Upper lobe of left lung (tissue), 4 donors: ENCODE data around the gene ZFYVE9.

Experiments
- CTCF ChIP-seq, 6 experiments: fragments of 450-650 bp in 4 of 6; fragments of 200-600 bp in 2 of 6; sonication (generic) in 2 of 6; IDR thresholded peaks; one replicate each; pipeline ENCODE4 v1.5.1; 2016 to 2019; ENCODE audit warnings: antibody characterized with exemption in 6 of 6
- EP300 ChIP-seq, 4 donors: sonication (generic); formaldehyde crosslinking; IDR thresholded peaks; one replicate each; pipeline ENCODE4 v1.5.1; 2017; ENCODE audit warnings: antibody characterized with exemption in 4 of 4, control low read depth in 2 of 4
- POLR2A ChIP-seq, 4 donors: fragments of 450-650 bp; IDR thresholded peaks; one replicate each; pipeline ENCODE4 v1.5.1; 2016 to 2017; ENCODE audit warnings: antibody characterized with exemption in 4 of 4, mild to moderate bottlenecking in 2 of 4
- POLR2AphosphoS5 ChIP-seq, 2 donors: sonication (generic); formaldehyde crosslinking; IDR thresholded peaks; one replicate each; pipeline ENCODE4 v1.5.1; 2017; ENCODE audit warnings: antibody characterized with exemption in 2 of 2

GRCh38 chr1:52296345-52296744, 154.5 kb downstream of the ZFYVE9 start:
- TF ChIP-seq CTCF (IDR thresholded peaks at IDR 0.05) (peak; percentile 46 to 70 (median 57)), POLR2AphosphoS5 (IDR thresholded peaks at IDR 0.05) (no peak), POLR2A (IDR thresholded peaks at IDR 0.05) (no peak), EP300 (IDR thresholded peaks at IDR 0.05) (no peak)
